Brain microvascular endothelial cell (primary cell): Measurements from ENCODE around the gene ZFP1.

Experiments used
- DNase-seq: peaks from one replicate; pipeline ENCODE4 v3.0.0-alpha.2; 2020
- H3K27ac ChIP-seq: fragments of 250-450 bp; sonication (Bioruptor Pico); 2 replicates; pipeline ENCODE4 v1.5.1; 2020; ENCODE audit warnings: mild to moderate bottlenecking, moderate library complexity
- H3K27me3 ChIP-seq: fragments of 250-450 bp; sonication (Bioruptor Pico); replicated peaks from 2 replicates; pipeline ENCODE4 v1.5.1; 2020; ENCODE audit warnings: mild to moderate bottlenecking
- H3K36me3 ChIP-seq: fragments of 250-450 bp; sonication (Bioruptor Pico); replicated peaks from 2 replicates; pipeline ENCODE4 v1.5.1; 2020; ENCODE audit warnings: mild to moderate bottlenecking
- H3K4me3 ChIP-seq: 2 replicates; pipeline ENCODE4 v1.5.1; 2011; ENCODE audit warnings: low read depth, mild to moderate bottlenecking, control low read depth, low read length, moderate library complexity
- in situ Hi-C: cut with HindIII; loops from 2 replicates; pipeline ENCODE4 v1.10.0; 2017; ENCODE audit warnings: low sequenced_read_pairs, low pct_ligation_motif_present
- TF ChIP-seq, protein P1 (sequence below): IDR thresholded peaks from 2 replicates; pipeline ENCODE4 v1.5.1; 2011; ENCODE audit warnings: low read depth, mild to moderate bottlenecking, moderate library complexity, low read length, control low read depth, inconsistent platforms; ENCODE audit errors: missing control alignments

ZFP1 gene

DNA sequence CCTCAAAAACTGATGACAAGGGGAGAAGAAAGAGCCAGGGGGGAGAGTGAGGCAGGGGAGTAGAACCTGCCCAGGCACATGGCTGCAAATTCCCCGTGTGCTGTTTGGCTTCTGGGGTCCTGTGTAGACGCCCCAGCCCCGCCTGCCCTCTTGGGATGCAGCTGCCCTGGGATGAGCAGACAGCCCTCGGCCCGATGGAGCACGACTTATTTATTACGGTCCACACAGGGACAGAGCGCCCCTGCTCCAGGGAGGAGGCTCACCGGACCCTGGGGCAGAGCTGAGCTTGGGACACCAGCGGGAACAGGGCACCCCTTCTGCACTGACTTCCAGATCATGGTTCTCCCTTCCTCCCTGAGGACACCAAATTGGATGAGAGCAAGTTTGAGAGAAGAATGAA is 40.8 kb upstream of the ZFP1 start:
- in situ Hi-C loops = no loop called here
- Histone ChIP-seq H3K36me3 (no peaks in the 10 kb centered on the region), H3K4me3 (no peak overlapping the region), H3K27ac (no peak overlapping the region), H3K27me3 (no peaks in the 10 kb centered on the region)
- TF ChIP-seq, protein P1, sequence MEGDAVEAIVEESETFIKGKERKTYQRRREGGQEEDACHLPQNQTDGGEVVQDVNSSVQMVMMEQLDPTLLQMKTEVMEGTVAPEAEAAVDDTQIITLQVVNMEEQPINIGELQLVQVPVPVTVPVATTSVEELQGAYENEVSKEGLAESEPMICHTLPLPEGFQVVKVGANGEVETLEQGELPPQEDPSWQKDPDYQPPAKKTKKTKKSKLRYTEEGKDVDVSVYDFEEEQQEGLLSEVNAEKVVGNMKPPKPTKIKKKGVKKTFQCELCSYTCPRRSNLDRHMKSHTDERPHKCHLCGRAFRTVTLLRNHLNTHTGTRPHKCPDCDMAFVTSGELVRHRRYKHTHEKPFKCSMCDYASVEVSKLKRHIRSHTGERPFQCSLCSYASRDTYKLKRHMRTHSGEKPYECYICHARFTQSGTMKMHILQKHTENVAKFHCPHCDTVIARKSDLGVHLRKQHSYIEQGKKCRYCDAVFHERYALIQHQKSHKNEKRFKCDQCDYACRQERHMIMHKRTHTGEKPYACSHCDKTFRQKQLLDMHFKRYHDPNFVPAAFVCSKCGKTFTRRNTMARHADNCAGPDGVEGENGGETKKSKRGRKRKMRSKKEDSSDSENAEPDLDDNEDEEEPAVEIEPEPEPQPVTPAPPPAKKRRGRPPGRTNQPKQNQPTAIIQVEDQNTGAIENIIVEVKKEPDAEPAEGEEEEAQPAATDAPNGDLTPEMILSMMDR = no peak
- no peak for DNase-seq

DNA sequence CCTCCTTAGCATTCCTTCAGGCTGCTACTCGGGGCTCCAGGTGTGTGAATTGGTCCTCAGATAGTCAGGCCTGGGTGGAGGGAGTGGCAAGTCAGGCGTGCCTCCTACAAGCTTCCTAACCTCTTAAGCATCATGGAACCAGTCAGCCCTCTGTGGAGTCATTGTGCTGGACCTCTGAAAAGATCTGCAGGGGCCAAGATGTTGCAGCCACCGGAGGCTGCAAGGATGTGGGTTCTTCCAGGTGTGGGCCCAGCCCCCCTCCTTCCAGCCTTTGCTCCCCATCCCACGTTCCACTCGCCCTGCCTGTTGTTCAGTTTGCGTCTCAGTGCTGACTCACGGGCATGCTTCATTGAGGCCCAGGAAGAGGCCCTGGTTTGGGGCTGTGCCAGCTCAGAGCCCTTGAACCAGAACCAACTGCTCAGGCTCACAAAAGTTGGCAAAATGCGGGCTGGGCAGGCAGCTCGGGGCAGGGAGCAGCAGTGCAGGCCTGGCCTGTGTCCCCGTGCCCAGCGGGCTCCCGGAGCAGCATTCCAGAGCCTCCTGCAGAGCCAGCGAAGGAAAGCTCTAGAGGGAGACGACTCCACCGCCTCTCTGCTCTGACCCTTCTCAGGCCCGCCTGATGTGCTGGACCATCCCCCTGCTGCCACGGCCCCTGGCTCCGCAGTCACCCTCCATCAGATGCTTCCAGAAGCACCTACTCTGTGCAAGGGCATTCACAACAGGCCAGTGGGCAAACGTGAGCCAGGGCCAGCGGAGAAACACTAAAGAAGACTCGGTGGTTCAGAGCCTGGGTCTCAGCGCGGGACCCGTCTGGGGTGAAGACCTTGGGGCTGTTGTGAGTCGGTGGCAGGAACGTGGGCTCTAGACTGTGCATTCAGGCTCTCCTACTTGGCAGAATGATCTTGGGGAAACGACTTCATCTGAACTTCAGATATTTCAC is 39.3 kb upstream of the ZFP1 start:
- Histone ChIP-seq H3K4me3 (no peak overlapping the region), H3K27me3 (no peaks in the 10 kb centered on the region), H3K36me3 (no peaks in the 10 kb centered on the region), H3K27ac (peak overlapping the region; percentile 28)
- DNase-seq = peak; percentile 86
- in situ Hi-C loops = no loop called here
- TF ChIP-seq, protein P1 = no peak

DNA sequence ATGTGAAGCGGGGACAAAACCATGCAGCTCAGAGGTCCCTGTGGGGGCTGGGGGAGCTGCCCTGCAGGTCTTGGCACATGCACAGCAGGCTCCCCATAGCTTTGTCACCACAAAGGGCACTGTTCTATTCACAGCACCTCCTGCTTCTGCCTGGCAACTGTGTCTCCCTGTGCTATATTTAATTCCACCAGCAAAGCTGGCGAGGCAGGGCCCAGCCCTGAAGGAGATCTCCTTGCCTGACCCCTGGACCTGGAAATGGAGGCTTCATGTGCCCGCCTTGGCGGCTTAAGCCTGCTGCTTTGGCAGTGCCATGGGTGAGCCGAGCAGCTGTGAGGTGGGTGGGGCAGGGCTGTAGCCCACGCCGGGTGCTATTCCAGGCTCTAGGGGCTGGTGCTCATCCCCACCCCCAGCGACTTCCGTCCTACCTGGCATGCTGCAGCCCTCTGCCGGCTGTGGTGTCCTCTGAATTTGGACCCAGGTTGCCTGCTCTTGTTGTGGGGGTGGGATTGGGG is 38.5 kb upstream of the ZFP1 start:
- H3K4me3 ChIP-seq = no peak overlapping the region
- no peak overlapping the region for H3K27ac ChIP-seq
- no peak for DNase-seq
- in situ Hi-C loops = no loop called here
- no peaks in the 10 kb centered on the region for H3K36me3 ChIP-seq
- TF ChIP-seq, protein P1 = no peak
- no peaks in the 10 kb centered on the region for H3K27me3 ChIP-seq

DNA sequence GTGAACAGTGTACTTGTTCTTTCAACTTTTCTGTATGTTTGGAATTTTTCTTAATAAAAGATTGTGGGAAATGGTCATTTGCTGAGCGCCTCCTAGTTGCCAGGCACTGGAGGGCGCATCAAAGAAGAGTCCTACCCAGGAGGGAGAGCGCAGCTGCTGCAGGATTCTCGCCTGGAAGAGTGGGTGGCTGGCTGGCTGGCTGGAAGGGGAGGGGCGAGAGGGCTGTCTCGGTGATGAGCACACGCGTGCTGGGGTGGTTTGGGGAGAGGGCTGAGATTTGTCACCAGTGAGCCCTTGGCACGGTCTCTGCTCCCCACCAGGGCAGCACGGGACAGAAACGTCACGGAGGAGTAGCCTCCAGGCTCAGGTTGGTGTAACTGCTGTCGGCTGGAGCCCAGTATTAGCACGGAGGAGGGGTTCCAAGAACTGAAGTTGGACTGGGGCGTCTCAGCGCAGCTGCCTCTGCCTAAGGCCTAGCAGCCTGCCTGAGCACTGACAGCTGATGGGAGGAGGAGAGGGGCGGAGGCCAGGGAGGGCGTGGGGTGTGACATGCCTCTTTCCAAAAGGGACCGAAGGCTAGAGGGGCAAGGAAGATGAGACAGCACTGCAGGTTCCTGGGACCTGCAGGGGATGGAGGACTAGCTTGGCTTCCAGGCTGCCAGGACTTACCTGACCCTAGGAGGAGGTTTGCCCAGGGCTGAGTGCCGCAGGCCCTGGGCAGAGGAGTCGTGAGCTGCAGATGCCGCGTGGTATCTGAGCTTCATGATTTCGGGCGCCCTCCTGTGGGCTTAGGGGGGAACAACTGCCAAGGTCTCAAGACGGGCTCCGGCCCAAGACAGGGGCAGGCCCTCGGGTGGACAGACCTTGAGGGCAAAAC is 37.4 kb upstream of the ZFP1 start:
- H3K36me3 ChIP-seq = no peaks in the 10 kb centered on the region
- in situ Hi-C loops = no loop called here
- peak overlapping the region; percentile 42 for H3K27ac ChIP-seq
- H3K27me3 ChIP-seq = no peaks in the 10 kb centered on the region
- H3K4me3 ChIP-seq = peak overlapping the region; percentile 45
- peak; percentile 82 for DNase-seq
- TF ChIP-seq, protein P1 = peak; percentile 95

DNA sequence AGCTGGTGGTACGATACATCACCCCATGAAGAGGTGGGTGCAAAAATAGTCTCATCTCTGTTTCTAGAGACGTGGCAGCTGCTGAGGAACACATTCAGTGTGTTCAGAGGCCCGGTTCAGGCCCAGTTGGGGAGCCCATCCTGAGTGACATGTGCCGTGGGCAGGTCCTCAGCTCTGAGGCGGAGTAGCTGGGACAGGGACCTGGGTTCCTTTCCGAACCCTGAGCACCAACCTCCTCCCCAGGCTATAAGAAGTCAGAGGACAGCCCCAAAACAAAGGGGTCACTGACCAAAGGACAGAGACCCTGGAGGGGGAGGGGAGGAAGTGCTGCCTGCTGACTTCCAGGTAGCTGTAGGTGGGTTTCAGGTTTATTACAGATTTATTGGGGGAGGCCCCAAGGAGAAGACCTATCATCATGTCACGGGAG is 36.8 kb upstream of the ZFP1 start:
- Histone ChIP-seq H3K27ac (no peak overlapping the region), H3K36me3 (no peaks in the 10 kb centered on the region), H3K27me3 (no peaks in the 10 kb centered on the region), H3K4me3 (no peak overlapping the region)
- DNase-seq = no peak
- in situ Hi-C loops = no loop called here
- TF ChIP-seq, protein P1 = no peak
